GM21528 (cell line): Measurements from ENCODE around the gene DLG2.

Experiments used
- ATAC-seq: cut with Tn5 transposase; IDR thresholded peaks from one replicate; pipeline ENCODE4 v1.9.1; 2021; ENCODE audit warnings: mild to moderate bottlenecking, moderate library complexity; ENCODE audit not compliant: unreplicated experiment, low FRiP score

Gene DLG2

DNA sequence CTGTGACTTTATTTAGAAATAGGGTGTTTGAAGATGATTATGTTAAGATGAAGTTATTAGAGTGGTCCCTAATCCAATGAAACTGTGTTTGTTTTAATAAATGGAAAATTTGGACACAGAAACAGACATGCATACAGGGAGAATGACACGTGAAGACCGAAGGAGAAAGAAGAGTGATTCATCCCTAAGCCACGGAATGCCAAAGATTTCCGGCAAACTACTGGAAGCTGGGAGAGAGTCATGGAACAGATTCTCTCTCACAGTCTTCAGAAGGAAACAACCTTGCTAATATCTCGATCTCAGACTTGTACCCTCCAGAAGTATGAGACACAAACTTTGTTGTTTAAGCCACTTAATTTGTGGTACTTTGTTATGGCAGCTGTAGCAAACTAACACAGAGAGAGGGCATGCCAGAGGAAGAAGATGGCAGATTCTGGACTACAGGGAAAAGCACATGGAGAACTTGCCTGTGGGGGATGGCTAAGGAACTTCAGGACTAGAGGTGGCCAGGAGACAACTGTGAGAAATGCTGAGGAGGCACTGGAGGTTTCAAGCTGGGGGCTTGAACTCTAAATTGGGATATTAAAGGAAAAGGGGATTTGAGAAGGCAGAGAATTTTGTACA lies 1607.5 kb downstream of the DLG2 start:
- no peak for ATAC-seq

DNA sequence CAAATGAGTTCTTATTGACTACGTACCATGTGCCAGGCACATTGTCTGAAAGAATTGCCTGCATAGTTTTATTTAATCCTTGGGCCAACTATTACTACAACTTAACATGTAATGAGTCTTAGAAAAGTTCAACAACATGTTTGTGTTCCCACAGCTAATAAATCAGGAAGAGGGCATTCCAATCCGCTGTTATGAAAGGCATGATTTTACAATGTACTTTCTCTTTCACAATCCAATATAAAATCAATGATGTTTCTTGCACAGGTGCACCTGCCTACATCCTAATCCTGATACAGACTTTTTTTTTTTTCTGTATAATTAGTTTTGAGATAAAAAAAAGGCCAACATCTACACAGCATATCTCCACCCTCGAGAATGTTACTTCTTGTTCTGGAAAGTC lies 1612.6 kb downstream of the DLG2 start:
- no peak for ATAC-seq

DNA sequence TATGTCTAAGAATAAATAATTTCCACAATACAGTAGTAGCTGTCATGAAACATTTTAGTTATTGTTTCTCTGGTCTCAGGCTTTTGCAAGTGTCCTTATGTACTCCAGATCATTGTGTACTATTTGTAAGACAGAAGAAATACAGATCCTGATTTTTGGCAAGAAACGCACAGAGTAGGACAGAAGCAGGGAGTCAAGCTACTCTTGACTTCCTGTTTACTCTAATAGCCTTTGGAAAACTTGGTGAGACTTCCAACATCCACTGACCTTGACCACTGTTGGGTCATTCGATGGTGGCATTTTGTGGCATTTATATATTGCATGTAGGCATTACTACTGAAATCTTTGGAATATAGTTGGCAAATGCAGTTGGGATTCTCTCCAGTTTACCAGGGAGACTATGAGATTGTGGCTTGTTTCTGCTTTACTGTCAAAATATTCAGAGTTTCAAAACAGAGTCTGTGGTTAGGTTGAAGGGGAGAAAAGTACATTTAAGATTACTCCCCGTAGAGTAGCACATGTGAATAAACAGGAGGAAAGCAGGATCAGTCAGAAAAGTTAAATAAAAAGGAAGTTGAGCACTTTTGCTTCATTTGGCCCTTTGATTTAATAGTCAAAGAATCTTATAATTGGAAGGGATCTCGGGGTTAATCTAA lies 1614.8 kb downstream of the DLG2 start:
- no peak for ATAC-seq

DNA sequence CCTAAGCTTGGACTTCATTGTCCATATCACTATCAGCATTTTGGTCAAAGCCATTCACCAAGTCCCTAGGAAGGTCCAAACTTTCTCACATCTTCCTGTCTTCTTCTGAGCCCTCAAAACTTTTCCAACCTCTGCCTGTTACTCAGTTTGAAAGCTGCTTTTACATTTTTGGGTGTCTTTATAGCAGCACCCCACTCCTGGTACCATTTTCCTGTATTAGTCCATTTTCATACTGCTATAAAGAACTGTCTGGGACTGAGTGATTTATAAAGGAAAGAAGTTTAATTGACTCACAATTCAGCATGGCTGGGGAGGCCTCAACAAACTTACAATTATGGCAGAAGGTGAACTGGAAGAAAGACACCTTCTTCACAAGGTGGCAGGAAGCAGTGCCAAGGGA lies 1624.0 kb downstream of the DLG2 start:
- no peak for ATAC-seq

DNA sequence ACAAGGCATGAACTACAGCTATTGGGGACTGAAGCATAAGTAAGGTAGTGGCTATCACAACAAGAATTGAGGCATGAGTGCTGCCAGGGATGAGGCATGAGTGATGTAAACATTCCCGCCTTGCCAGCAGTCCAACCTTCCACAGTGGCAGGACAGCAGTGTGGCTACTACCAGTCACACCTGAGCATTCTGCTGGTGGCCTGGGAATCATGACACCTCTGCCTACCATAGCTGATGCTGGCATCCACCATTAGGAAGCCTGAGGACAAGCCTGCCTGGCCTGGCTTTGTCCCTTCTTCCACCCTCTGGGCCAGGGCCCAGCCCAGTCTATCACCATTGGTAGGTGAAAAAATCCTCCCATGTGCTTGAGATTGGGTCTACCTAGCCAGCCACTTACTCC lies 1628.2 kb downstream of the DLG2 start:
- ATAC-seq: no peak

DNA sequence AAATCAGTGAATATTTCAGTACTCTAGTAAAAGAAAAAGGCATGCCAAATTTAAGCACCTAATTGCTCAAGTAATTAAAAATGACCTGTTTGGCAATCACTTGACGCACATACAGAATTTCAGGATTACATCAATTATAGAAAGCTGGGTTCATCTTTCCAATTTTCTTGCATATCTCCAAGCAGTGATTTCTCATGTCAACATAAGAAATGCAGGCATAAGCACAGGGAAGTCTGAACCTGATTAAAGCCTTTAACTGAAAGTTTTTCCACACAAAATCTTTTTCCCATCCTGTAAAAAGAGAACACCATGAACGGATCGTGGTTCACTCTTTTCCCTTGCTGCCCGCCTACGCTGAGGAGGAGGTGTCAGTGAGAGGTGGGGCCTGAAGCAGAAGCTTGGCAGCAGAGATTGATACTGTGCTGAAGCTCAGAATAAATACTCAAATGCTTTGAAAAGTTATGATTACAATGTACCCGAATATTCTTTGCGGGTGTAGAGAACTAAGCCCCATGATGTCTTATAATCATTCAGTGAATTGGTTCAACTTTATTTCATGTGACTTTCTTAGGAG lies 1636.9 kb downstream of the DLG2 start:
- no peak for ATAC-seq

DNA sequence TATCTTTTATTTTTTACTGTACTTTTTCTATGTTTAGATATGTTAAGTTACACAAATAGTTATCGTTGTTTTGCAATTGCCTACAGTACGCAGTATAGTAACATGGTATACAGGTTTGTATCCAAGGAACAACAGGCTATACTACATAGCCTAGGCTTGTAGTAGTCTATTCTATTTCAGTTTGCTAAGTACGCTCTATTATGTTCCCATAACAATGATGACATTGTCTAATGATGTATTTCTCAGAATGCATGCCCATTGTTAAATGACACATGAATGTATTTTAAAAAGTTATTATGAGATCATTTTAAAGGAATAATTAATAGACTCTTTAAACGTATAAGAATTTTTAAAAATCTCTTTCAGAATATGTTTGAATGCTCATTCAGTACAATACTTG lies 1644.3 kb downstream of the DLG2 start:
- no peak for ATAC-seq

DNA sequence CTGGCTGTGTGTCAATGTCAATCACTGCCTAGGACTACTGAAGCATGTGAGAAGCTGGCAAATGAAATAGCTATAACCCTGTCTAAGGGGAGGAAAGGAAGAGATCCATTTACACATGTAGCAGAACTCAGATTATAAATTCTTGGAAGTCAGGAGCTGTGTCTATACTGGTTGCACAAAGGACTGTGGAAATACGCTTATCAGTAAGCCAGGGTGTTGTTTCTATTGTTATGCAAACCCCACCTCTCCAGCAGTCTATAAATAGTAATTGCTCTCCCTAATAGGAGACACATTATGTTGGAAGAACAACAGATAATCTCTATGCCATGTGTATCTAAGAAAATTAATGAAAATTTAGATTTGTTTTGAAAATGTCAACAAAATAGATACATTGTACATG lies 1647.6 kb downstream of the DLG2 start:
- ATAC-seq: no peak

DNA sequence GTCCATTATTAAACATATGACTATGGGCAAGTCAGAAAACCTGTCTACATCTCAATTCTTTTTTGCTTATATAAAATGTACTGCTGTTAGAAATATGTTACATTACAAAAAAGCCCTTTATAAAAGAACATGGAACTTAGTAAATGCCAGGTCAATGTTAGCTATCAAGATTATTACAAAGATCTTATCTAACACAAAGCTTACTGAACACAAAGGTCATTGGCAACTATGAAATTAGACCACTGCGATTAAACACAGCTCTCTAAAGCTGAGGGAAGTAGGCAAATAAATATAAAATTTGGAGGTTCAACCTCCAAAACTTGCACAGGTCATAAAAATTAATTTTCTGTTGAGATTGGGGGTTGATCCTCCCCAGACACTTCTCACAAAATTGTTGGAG lies 1648.2 kb downstream of the DLG2 start:
- ATAC-seq: no peak

DNA sequence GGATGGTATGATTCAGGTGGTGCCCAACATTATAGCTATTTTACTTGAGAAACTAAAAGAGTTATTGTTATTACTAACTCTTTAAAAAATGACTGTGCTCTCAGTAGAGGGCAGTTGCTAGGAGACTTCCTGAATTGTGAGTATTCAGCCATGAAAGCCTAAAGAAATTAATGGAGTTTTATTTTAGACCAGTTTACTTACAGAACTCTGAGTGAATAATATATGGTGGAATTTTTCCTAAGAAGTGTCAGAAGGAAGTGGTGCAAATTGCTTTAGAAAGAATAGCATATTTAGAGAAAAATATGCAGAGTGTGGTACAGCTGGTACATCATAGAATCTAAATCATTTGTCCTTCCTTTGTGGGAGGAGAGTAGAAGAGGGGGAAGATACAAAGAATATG lies 1651.1 kb downstream of the DLG2 start:
- no peak for ATAC-seq

DNA sequence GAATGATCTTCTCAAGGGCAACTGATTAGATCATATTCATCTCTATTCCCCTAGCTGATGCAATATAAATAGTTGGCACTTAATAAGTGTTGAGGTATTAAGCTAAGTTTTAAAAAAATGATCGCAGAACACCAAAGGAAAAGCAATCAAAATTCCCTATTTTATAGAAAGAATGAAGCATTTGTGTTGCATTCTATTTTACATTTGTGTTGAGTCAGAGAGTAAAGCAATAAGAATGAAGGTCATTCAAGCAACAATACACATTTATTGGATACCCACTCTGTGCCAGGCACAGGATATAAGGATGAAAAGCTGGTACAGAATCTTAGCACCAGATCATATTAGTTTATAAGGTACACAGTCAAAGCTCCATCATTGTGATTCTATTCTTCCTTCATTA lies 1654.6 kb downstream of the DLG2 start:
- no peak for ATAC-seq

DNA sequence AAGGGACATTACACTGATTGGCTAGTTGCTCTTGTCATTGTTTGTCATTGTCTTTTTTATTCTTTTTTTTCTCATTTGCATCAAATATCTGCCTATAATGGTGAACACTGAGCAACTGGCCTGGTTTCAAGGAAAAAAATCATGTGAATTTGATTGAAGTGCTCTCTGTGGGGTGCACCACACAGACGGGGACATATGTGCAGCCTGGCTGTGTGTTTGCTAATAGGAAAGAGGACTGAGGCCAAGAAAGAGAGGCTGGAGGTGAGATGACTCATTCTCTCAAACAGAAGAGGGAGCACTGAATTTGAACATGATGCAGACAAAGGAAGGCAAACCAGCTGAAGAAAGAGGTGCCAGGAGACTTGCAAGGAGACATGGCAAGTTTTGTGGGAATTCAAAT lies 1656.1 kb downstream of the DLG2 start:
- ATAC-seq: no peak

DNA sequence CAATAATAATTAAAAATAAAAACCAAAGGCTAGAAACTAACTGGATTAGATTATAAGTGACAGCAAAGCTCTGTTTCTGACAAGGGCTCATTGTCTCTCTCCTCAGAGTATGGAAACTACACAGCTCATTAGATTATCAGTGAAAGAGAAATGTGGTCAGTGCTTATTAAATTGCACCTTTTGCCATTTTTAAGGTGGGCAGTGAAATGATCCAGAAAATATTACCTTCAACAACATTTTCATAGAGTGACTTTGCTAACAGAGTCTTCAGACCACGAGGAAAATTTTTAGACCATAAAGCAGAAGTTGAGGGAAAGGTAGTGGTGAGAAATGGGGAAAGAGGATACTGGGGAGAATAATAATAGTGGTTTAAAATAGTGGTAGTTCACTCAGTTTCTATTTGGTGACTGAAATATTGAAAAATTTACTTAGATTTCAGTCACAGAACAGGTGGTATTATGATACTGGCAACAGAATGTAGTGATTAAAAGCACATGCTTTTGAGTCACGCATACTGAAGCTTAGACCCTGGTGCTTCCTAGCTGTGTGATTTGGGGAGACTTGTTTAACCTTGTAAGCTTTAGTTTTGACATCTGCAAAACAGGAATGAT lies 1657.0 kb downstream of the DLG2 start:
- ATAC-seq: peak; percentile 90

DNA sequence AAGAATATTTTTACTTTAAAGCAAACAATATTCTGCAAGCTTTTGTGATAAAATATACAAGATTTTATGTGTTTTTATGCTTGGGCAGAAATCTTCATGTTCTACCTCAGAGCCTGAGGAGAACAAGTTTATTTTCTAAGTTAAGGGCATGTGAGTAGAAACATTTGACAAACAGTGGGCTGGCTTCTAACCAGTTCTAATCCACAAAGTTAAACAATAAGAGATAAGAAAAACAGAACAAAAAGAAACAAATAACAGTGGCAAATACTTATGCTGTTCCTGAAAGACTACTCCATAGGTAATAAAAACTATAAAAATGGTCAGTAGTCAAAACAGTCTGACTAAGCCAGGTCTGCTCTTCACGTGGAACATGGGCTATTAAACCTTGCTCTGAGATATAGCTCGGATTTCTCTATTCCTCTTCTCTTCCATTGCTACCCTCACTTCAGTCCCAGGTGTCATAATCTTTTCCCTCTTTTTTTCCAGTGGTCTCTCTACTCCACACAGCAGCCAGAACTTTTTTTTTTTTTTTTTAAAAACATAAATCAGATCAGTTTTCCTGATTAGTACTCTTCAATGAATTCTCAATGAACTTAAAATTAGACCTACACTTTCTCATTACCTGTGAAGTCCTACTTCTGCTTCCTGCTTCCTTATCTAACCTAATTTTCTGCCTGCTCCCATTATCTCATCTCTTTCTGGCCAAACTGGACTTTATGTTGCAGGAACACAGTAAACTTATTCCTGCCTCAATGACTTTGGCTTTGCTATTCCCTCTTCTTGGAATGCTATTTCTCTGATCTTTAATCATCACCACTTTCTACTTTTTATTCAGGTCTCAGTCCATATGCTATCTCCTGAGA lies 1669.9 kb downstream of the DLG2 start:
- ATAC-seq: no peak

DNA sequence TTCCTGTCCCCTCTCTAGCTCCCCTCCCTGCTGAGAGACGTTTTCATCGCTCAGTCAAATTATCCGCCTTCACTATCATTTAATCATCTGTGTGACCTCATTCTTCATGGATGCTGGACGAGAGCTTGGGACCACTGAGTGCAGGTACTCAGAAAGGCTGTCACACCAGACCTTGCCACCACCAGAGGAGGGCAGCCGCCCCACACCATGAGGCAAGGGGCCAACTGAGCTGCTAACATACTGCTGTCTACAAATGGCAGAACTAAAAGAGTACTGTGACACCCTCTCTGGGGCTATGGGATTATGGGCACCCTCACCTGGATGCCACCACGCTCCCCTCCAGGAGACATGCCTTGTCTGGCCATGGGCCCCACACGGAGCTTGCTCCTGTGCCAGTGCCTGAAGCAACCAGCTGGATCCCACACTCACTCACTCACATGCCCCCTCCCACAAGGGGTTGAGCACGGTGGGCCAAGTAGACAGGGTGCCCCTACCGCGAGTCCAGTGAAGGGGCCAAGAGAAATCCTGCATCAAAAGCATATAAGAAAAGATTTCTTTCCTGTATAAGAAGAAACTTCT lies 1670.9 kb downstream of the DLG2 start:
- ATAC-seq: no peak

DNA sequence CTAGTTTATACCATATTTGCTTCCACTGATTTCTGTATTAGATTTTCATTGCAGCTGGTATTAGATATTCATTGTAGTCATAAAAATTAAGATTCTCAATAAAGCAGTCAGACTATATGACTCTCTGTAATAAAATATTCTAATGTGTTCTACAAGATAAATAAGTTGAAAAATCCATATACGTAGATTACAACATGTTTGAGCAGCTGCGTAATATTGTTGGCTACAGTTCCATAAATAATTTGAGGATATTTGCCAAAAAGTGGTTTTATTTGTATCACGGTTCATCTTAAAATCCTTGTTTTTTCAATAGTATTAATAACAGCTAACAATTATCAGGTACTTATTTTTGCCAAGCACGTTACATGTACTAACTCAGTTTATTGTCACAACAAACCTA lies 1672.4 kb downstream of the DLG2 start:
- ATAC-seq: no peak

DNA sequence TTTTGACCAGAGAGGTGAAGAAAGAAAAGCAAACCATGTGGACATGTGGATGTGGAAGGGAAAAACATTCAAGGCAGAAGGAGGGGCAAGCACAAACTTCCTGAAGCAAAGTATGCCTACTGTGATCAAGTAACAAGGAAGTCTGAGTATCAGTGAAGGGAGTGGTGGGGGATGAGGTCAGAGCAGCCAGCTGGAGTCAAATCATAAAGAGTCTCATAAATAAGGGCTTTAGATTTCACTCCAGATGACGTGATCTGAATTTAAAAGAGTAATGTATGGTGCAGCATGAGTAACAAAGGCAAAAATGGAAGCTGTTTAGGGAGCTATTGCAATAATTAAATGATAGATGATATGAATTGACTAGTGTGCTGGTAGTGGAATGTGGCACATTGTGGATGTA lies 1675.6 kb downstream of the DLG2 start:
- ATAC-seq: no peak

DNA sequence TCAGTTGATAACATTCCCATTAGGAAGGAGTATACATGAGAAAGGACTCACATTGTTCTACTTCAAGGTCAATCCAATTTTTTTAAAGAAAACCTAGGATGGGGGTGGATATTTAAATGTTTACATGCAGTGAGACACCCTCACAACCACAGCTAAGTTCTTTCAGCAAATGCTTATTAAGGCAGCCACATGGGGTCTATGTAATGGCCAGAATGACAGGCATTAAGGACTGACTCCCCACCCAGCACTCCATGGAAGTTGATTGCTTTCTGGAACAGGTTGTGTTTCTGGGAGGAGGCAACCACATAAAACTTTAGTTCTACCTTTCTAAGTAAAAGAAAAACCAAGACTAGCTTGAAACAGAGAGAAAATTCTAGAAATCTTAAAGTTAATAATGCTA lies 1678.9 kb downstream of the DLG2 start:
- no peak for ATAC-seq

DNA sequence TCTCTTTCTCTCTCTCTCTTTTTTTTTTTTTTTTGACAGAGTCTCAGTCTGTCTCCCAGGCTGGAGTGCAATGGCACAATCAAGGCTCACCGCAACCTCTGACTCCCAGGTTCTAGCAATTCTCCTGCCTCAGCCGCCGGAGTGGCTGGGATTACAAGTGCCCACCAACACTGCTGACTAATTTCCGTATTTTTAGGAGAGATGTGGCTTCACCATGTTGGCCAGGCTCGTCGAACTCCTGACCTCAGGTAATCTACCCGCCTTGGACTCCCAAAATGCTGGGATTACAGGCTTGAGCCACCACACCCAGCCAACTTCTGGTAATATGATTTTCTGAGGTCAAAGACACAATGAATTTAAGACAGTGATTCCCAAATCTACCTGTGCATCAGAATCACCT lies 1681.2 kb downstream of the DLG2 start:
- ATAC-seq: no peak

DNA sequence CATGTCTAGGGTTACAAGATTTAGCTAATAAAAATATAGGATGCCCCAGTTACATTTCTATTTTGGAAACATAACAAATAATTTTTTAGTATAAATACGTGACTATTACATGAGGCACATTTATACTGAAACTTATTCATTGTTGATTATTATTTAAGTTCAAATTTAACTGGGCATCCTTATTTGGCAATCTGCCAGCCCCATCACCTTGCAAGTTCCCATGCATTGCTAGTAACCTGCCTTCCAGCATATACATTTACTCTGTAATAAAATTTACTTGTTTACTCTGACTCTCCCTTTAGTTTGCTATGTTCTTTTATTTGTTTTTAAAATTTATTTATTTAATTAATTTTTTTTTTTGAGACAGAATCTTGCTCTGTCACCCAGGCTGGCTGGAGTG lies 1686.1 kb downstream of the DLG2 start:
- no peak for ATAC-seq

DNA sequence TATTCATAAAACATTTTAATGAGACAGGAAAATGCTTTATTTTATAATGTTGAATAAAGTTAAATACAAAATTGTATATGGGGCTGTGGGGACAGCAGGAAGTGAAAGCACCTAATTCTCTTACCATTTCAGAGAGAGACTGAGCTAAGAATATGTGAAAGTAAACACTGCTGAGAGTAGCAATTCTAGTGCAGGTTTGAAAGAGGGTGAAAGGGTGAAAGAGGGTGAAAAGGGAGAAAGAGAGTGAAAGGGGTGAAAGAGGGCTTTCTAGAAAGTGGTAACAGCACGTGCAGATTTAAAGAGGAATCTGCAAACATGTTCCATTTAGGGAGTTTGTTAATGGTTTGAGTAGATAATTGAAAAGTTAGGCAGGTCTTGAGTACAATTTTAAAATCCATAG lies 1689.0 kb downstream of the DLG2 start:
- ATAC-seq: peak; percentile 68
